DND-41 (cell line): Measurements from ENCODE around the gene AFF2.

Source experiments
- EZH2 ChIP-seq: IDR thresholded peaks from 3 replicates; pipeline ENCODE4 v1.6.1; 2012; ENCODE audit warnings: borderline replicate concordance, low read depth, mild to moderate bottlenecking, moderate library complexity, low read length, inconsistent platforms; ENCODE audit not compliant: severe bottlenecking
- TF ChIP-seq, protein P1 (sequence below): IDR thresholded peaks from 2 replicates; pipeline ENCODE4 v1.5.1; 2012; ENCODE audit warnings: borderline replicate concordance, low read length, moderate library complexity, mild to moderate bottlenecking; ENCODE audit not compliant: poor library complexity, severe bottlenecking; ENCODE audit errors: extremely low read depth

DNA sequence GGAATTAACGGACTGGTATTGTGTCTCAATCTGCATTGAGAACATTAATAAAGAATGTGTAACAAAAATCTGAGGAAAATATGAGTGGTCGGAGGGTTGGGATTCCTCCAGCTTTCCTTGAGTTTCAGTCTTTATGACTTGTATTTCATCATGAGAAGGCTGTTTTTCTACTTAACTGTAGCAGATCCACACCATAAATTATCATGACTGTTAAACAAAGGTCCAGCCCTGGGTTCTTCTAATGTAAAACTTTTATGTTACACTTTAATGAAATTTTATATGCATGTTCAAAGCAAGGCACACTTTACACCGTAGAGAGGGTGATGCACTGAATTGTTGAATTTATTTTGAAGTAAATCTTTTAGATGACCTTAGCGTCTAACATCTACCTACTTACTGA lies 7.0 kb downstream of the AFF2 start:
- TF ChIP-seq, protein P1, sequence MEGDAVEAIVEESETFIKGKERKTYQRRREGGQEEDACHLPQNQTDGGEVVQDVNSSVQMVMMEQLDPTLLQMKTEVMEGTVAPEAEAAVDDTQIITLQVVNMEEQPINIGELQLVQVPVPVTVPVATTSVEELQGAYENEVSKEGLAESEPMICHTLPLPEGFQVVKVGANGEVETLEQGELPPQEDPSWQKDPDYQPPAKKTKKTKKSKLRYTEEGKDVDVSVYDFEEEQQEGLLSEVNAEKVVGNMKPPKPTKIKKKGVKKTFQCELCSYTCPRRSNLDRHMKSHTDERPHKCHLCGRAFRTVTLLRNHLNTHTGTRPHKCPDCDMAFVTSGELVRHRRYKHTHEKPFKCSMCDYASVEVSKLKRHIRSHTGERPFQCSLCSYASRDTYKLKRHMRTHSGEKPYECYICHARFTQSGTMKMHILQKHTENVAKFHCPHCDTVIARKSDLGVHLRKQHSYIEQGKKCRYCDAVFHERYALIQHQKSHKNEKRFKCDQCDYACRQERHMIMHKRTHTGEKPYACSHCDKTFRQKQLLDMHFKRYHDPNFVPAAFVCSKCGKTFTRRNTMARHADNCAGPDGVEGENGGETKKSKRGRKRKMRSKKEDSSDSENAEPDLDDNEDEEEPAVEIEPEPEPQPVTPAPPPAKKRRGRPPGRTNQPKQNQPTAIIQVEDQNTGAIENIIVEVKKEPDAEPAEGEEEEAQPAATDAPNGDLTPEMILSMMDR: no peak
- TF ChIP-seq EZH2: no peak
